Measurements from ENCODE around the gene ZNF536.

ZNF536 gene

DNA sequence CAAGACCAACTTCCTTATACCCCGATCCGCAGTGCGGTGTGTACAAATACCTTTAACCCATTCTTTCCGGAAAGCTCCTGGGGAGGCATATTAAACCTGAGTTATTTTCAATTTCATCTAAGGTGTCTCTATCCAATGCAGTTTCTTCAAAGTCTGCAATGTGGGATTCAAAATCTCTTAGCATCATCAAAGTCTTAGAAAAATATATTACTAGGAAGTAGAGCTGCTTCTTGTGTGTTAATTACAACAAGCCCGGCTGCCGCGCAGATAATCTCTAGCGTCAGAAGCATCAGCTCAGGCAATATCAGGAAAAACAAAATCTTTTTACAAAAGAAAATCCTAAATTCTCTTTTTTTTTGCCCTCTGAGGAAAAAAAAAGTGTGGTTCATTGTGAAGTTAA, 48.1 kb downstream of the ZNF536 start:
- Histone ChIP-seq H3F3A (ENCODE audit: insufficient read depth, low read length) (no peaks in the 10 kb centered on the region), H3K9ac (ENCODE audit: low read length) (no peak overlapping the region), H3K4me2 (ENCODE audit: low read depth, low read length) (no peak overlapping the region), H3K9me3 (replicated peaks; ENCODE audit: insufficient read depth, low read length) (no peaks in the 10 kb centered on the region), H3K79me2 (ENCODE audit: low read length) (no peaks in the 10 kb centered on the region), H4K20me1 (ENCODE audit: insufficient read depth, low read length) (no peaks in the 10 kb centered on the region), H3K9me2 (replicated peaks; ENCODE audit: insufficient read depth, low read length) (no peaks in the 10 kb centered on the region), H2AFZ (ENCODE audit: low read length) (no peak overlapping the region), H3K36me3 (replicated peaks; ENCODE audit: insufficient read depth, low read length) (no peaks in the 10 kb centered on the region), H3K27ac (ENCODE audit: low read length) (no peak overlapping the region), H3K4me3 (ENCODE audit: low read length) (no peak overlapping the region), H3K4me1 (ENCODE audit: low read length) (no peaks in the 10 kb centered on the region), H3K27me3 (replicated peaks; ENCODE audit: insufficient read depth, low read length) (peaks cover 45% of the 10 kb centered on the region)
- TF ChIP-seq, protein P1, sequence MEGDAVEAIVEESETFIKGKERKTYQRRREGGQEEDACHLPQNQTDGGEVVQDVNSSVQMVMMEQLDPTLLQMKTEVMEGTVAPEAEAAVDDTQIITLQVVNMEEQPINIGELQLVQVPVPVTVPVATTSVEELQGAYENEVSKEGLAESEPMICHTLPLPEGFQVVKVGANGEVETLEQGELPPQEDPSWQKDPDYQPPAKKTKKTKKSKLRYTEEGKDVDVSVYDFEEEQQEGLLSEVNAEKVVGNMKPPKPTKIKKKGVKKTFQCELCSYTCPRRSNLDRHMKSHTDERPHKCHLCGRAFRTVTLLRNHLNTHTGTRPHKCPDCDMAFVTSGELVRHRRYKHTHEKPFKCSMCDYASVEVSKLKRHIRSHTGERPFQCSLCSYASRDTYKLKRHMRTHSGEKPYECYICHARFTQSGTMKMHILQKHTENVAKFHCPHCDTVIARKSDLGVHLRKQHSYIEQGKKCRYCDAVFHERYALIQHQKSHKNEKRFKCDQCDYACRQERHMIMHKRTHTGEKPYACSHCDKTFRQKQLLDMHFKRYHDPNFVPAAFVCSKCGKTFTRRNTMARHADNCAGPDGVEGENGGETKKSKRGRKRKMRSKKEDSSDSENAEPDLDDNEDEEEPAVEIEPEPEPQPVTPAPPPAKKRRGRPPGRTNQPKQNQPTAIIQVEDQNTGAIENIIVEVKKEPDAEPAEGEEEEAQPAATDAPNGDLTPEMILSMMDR (IDR thresholded peaks at IDR 0.05; ENCODE audit: low read length): no peak
- no peak for TF ChIP-seq EZH2phosphoT487 (IDR thresholded peaks at IDR 0.05; ENCODE audit: low read length)
- no peak for TF ChIP-seq EZH2 (optimal IDR thresholded peaks at IDR 0.05; ENCODE audit: low read depth, low read length)
- DNase-seq: no peak

GRCh38 chr19:30420881-30421280, 48.7 kb downstream of the ZNF536 start:
- TF ChIP-seq EZH2 (optimal IDR thresholded peaks at IDR 0.05; ENCODE audit: low read depth, low read length): no peak
- no peak for TF ChIP-seq EZH2phosphoT487 (IDR thresholded peaks at IDR 0.05; ENCODE audit: low read length)
- TF ChIP-seq, protein P1 (IDR thresholded peaks at IDR 0.05; ENCODE audit: low read length): no peak
- Histone ChIP-seq H3K27me3 (replicated peaks; ENCODE audit: insufficient read depth, low read length) (peaks cover 43% of the 10 kb centered on the region), H2AFZ (ENCODE audit: low read length) (no peak overlapping the region), H3K9ac (ENCODE audit: low read length) (no peak overlapping the region), H3K79me2 (ENCODE audit: low read length) (no peaks in the 10 kb centered on the region), H4K20me1 (ENCODE audit: insufficient read depth, low read length) (no peaks in the 10 kb centered on the region), H3K9me2 (replicated peaks; ENCODE audit: insufficient read depth, low read length) (no peaks in the 10 kb centered on the region), H3K9me3 (replicated peaks; ENCODE audit: insufficient read depth, low read length) (no peaks in the 10 kb centered on the region), H3K4me1 (ENCODE audit: low read length) (no peaks in the 10 kb centered on the region), H3K27ac (ENCODE audit: low read length) (no peak overlapping the region), H3K4me3 (ENCODE audit: low read length) (no peak overlapping the region), H3K36me3 (replicated peaks; ENCODE audit: insufficient read depth, low read length) (no peaks in the 10 kb centered on the region), H3K4me2 (ENCODE audit: low read depth, low read length) (no peak overlapping the region), H3F3A (ENCODE audit: insufficient read depth, low read length) (no peaks in the 10 kb centered on the region)
- DNase-seq: no peak

- Histone ChIP-seq H3K9me3 (replicated peaks; ENCODE audit: insufficient read depth, low read length) (no peaks in the 10 kb centered on the region), H3K4me2 (ENCODE audit: low read depth, low read length) (no peak overlapping the region), H3K27ac (ENCODE audit: low read length) (no peak overlapping the region), H3F3A (ENCODE audit: insufficient read depth, low read length) (no peaks in the 10 kb centered on the region), H3K9ac (ENCODE audit: low read length) (no peak overlapping the region), H3K36me3 (replicated peaks; ENCODE audit: insufficient read depth, low read length) (no peaks in the 10 kb centered on the region), H3K27me3 (replicated peaks; ENCODE audit: insufficient read depth, low read length) (peaks cover 42% of the 10 kb centered on the region), H3K4me3 (ENCODE audit: low read length) (no peak overlapping the region), H2AFZ (ENCODE audit: low read length) (no peak overlapping the region), H3K9me2 (replicated peaks; ENCODE audit: insufficient read depth, low read length) (no peaks in the 10 kb centered on the region), H3K4me1 (ENCODE audit: low read length) (no peaks in the 10 kb centered on the region), H4K20me1 (ENCODE audit: insufficient read depth, low read length) (no peaks in the 10 kb centered on the region), H3K79me2 (ENCODE audit: low read length) (no peaks in the 10 kb centered on the region)
- no peak for DNase-seq
- TF ChIP-seq, protein P1 (IDR thresholded peaks at IDR 0.05; ENCODE audit: low read length): no peak
- TF ChIP-seq EZH2 (optimal IDR thresholded peaks at IDR 0.05; ENCODE audit: low read depth, low read length) (no peak), EZH2phosphoT487 (IDR thresholded peaks at IDR 0.05; ENCODE audit: low read length) (no peak)
Observed at GRCh38 chr19:30421571-30421970, 49.4 kb downstream of the ZNF536 start.
